HepG2 (cell line): Measurements from ENCODE around the gene RTEL1. TPM values are rescaled to one million over a fixed set of nuclear protein-coding genes. Genes with fewer than 3 reads are reported as not detected.

Source experiments
- ATF7-NPFF ChIP-seq: sonication (generic); formaldehyde crosslinking; IDR thresholded peaks from 2 replicates; pipeline ENCODE4 v1.8.1; 2023; ENCODE audit warnings: mild to moderate bottlenecking, low read depth, missing genetic modification reagents, moderate library complexity
- HES4 ChIP-seq: sonication (generic); formaldehyde crosslinking; IDR thresholded peaks from 2 replicates; pipeline ENCODE4 v1.9.0; 2021; ENCODE audit warnings: mild to moderate bottlenecking, missing genetic modification reagents, borderline replicate concordance
- KDM3A ChIP-seq: IDR thresholded peaks from 2 replicates; pipeline ENCODE4 v1.6.1; 2018; ENCODE audit warnings: low read depth, missing compliant biosample characterization
- STAT6 ChIP-seq: sonication (generic); formaldehyde crosslinking; IDR thresholded peaks from 2 replicates; pipeline ENCODE4 v1.4.0; 2020; ENCODE audit warnings: missing genetic modification reagents, mild to moderate bottlenecking, borderline replicate concordance
- ZBTB40 ChIP-seq, 2 experiments: fragments of 450-650 bp in 1 of 2; sonication (generic) in 1 of 2; formaldehyde crosslinking in 1 of 2; IDR thresholded peaks; 2 replicates each; pipeline versions ENCODE4 v1.6.1 to v1.8.0; 2016 to 2022; ENCODE audit warnings: antibody characterized with exemption in 1 of 2, mild to moderate bottlenecking in 1 of 2, missing genetic modification reagents in 1 of 2
- ZNF33B ChIP-seq: sonication (generic); formaldehyde crosslinking; IDR thresholded peaks from 2 replicates; pipeline ENCODE4 v1.5.1; 2020; ENCODE audit warnings: mild to moderate bottlenecking, missing genetic modification reagents
- ZNF674 ChIP-seq: sonication (generic); formaldehyde crosslinking; IDR thresholded peaks from 2 replicates; pipeline ENCODE4 v1.5.0; 2020; ENCODE audit warnings: low read depth, mild to moderate bottlenecking, missing genetic modification reagents
- polyA plus RNA-seq, 8 experiments: library from polyadenylated mRNA; depleted of rRNA in 3 of 8; stranded (reverse) in 7 of 8; unstranded in 1 of 8; fragments of >200 nt; fragmentation: Illumina TruSeq in 4 of 8; extraction: Trizol in 4 of 8; gene quantifications; 2 replicates each; pipeline versions ENCODE4 v1.2.1 to v1.2.3, GENCODE V29; 2011 to 2016; ENCODE audit warnings: low read depth in 4 of 8, missing spikeins in 1 of 8, mixed read lengths in 1 of 8; ENCODE audit not compliant: insufficient read depth in 1 of 8
- total RNA-seq, 5 experiments: library from RNA; depleted of rRNA; stranded (reverse); fragments of >200 nt; fragmentation: Illumina TruSeq; extraction: Trizol; gene quantifications; 2 replicates each; pipeline ENCODE4 v1.2.3, GENCODE V29; 2016; ENCODE audit warnings: low read depth in 1 of 5

The RTEL1 gene
- total and polyA plus RNA-seq, 2 of the 13 experiments (the other 11 are each of a cell fraction or from before 2014, with no cell fraction given): 21.8 to 36.4 TPM

- no peak for TF ChIP-seq ZBTB40 (IDR thresholded peaks at IDR 0.05)
- TF ChIP-seq ZBTB40 (CRISPR knock-in tag; IDR thresholded peaks at IDR 0.05): peak; percentile 56; the same call in 1 of the 2 replicates
- TF ChIP-seq ZNF33B (CRISPR knock-in tag): 0 out of 2 replicates have a peak, but pooled peaks have one; percentile 49
- TF ChIP-seq HES4 (CRISPR knock-in tag): no peak
- TF ChIP-seq ZNF674 (CRISPR knock-in tag): 0 out of 2 replicates have a peak, but pooled peaks have one; percentile 64
- TF ChIP-seq ATF7-NPFF (CRISPR knock-in tag): peak; percentile 96
- no peak for TF ChIP-seq KDM3A (CRISPR knock-in tag)
- TF ChIP-seq STAT6: 0 out of 2 replicates have a peak, but pooled peaks have one; percentile 24
Observed at GRCh38 chr20:63736893-63737694, 79.0 kb downstream of the RTEL1 start (continued).
